CD14-positive monocyte (primary cell): ENCODE measurements around the gene EPS8L3. TPM values are rescaled to one million over a fixed set of nuclear protein-coding genes. Genes with fewer than 3 reads are reported as not detected.

Experiments used
- DNase-seq, 3 donors: peaks; one replicate each; pipeline ENCODE4 v3.0.0-alpha.2; 2011 to 2022
- H2AFZ ChIP-seq: 2 replicates; pipeline ENCODE4 v1.6.0; 2012; ENCODE audit warnings: mild to moderate bottlenecking, low read depth, low read length, inconsistent platforms; ENCODE audit not compliant: insufficient read depth, poor library complexity, severe bottlenecking
- H3K27ac ChIP-seq, 2 donors: 1 replicate in 1 of 2; 2 replicates in 1 of 2; pipeline ENCODE4 v1.5.1; 2012 to 2013; ENCODE audit warnings: low read length in 2 of 2, control low read depth in 1 of 2, inconsistent platforms in 1 of 2, low read depth in 1 of 2, mild to moderate bottlenecking in 1 of 2
- H3K27me3 ChIP-seq, 2 donors: one replicate each; pipeline versions ENCODE4 v1.6.0 to v1.6.1; 2011 to 2013; ENCODE audit warnings: low read length in 2 of 2; ENCODE audit not compliant: control insufficient read depth in 2 of 2, insufficient read depth in 2 of 2
- H3K36me3 ChIP-seq, 2 donors: replicated peaks in 1 of 2; 1 replicate in 1 of 2; 2 replicates in 1 of 2; pipeline versions ENCODE4 v1.5.1 to v1.6.1; 2012 to 2013; ENCODE audit warnings: low read length in 2 of 2, control low read depth in 1 of 2, inconsistent platforms in 1 of 2, mild to moderate bottlenecking in 1 of 2; ENCODE audit not compliant: insufficient read depth in 2 of 2, control insufficient read depth in 1 of 2
- H3K4me1 ChIP-seq, 2 donors: 1 replicate in 1 of 2; 2 replicates in 1 of 2; pipeline versions ENCODE4 v1.5.1 to v1.6.1; 2012 to 2013; ENCODE audit warnings: low read length in 2 of 2, control low read depth in 1 of 2, inconsistent platforms in 1 of 2, mild to moderate bottlenecking in 1 of 2, moderate library complexity in 1 of 2; ENCODE audit not compliant: insufficient read depth in 2 of 2, control insufficient read depth in 1 of 2
- H3K4me2 ChIP-seq: replicated peaks from 2 replicates; pipeline ENCODE3; 2012; ENCODE audit warnings: low read length, moderate library complexity, mild to moderate bottlenecking; ENCODE audit not compliant: poor library complexity, severe bottlenecking; ENCODE audit errors: extremely low read depth
- H3K4me3 ChIP-seq, 3 experiments: fragments of 200-600 bp in 1 of 3; sonication (generic) in 1 of 3; replicated peaks in 1 of 3; 1 replicate in 2 of 3; 2 replicates in 1 of 3; pipeline ENCODE4 v1.5.1; 2011 to 2013; ENCODE audit warnings: low read length in 3 of 3, mild to moderate bottlenecking in 3 of 3, control low read depth in 2 of 3, low read depth in 2 of 3, inconsistent platforms in 1 of 3, moderate library complexity in 1 of 3
- H3K79me2 ChIP-seq: 2 replicates; pipeline ENCODE4 v1.6.0; 2012; ENCODE audit warnings: mild to moderate bottlenecking, control low read depth, inconsistent platforms, low read length, moderate library complexity; ENCODE audit not compliant: insufficient read depth
- H3K9ac ChIP-seq: 2 replicates; pipeline ENCODE4 v1.6.0; 2017; ENCODE audit warnings: low read length, mild to moderate bottlenecking; ENCODE audit not compliant: insufficient read depth, poor library complexity, severe bottlenecking
- H3K9me3 ChIP-seq, 2 donors: replicated peaks in 1 of 2; 1 replicate in 1 of 2; 2 replicates in 1 of 2; pipeline versions ENCODE4 v1.5.1 to v1.6.1; 2012 to 2013; ENCODE audit warnings: low read length in 2 of 2, control low read depth in 1 of 2; ENCODE audit not compliant: control insufficient read depth in 1 of 2, insufficient read depth in 1 of 2
- H4K20me1 ChIP-seq: 2 replicates; pipeline ENCODE4 v1.6.0; 2012; ENCODE audit warnings: mild to moderate bottlenecking, low read length, control low read depth, moderate library complexity; ENCODE audit not compliant: insufficient read depth
- H3K27ac Mint-ChIP-seq, 7 donors: one replicate each; pipeline ENCODE4 v1.8.0; 2020; ENCODE audit warnings: mild to moderate bottlenecking in 7 of 7, mixed read lengths in 7 of 7, moderate library complexity in 6 of 7, inconsistent platforms in 2 of 7
- H3K27me3 Mint-ChIP-seq, 3 donors: one replicate each; pipeline ENCODE4 v1.8.0; 2021 to 2022; ENCODE audit warnings: low read depth in 3 of 3, mild to moderate bottlenecking in 3 of 3, mixed read lengths in 3 of 3, moderate library complexity in 3 of 3, inconsistent platforms in 1 of 3
- H3K36me3 Mint-ChIP-seq, 2 donors: one replicate each; pipeline ENCODE4 v1.8.0; 2020; ENCODE audit warnings: mixed read lengths in 2 of 2, inconsistent platforms in 1 of 2, mild to moderate bottlenecking in 1 of 2
- H3K4me1 Mint-ChIP-seq: one replicate; pipeline ENCODE4 v1.8.0; 2020; ENCODE audit warnings: mild to moderate bottlenecking, mixed read lengths
- H3K4me3 Mint-ChIP-seq, 2 donors: one replicate each; pipeline ENCODE4 v1.8.0; 2020; ENCODE audit warnings: mild to moderate bottlenecking in 2 of 2, mixed read lengths in 2 of 2, moderate library complexity in 1 of 2
- H3K9me3 Mint-ChIP-seq, 7 donors: one replicate each; pipeline ENCODE4 v1.8.0; 2020 to 2022; ENCODE audit warnings: mixed read lengths in 7 of 7, mild to moderate bottlenecking in 6 of 7, moderate library complexity in 6 of 7, inconsistent platforms in 2 of 7
- CTCF ChIP-seq: fragments of 200-600 bp; IDR thresholded peaks from one replicate; pipeline ENCODE4 v1.8.0; 2022; ENCODE audit warnings: antibody characterized with exemption, mild to moderate bottlenecking
- WGBS: methylation state at CpG from one replicate; pipeline ENCODE4 v1.1.5; 2013; ENCODE audit warnings: missing lambda C conversion rate; ENCODE audit not compliant: insufficient coverage; 5-methylcytosine and 5-hydroxymethylcytosine counted together
- intact Hi-C, 2 donors: fragments of 100-400 bp; cut with micrococcal nuclease; formaldehyde crosslinking; loops; one replicate each; pipeline versions ENCODE4 v1.15.0 to v1.15.1; 2023
- polyA plus RNA-seq, 3 donors: library from polyadenylated mRNA; depleted of rRNA in 1 of 3; unstranded in 2 of 3; stranded (reverse) in 1 of 3; fragments of 300-500 nt in 2 of 3; fragments of >200 nt in 1 of 3; fragmentation: Illumina TruSeq in 2 of 3; gene quantifications; 1 replicate in 2 of 3; 2 replicates in 1 of 3; pipeline ENCODE4 v1.2.3, GENCODE V29; 2012 to 2021

The EPS8L3 gene
- polyA plus RNA-seq, 3 donors = not detected

GRCh38 chr1:109721042-109721441 lies 42.7 kb downstream of the EPS8L3 start:
- no peak overlapping the region for H3K9ac ChIP-seq
- no peak overlapping the region for H3K4me2 ChIP-seq
- no peak overlapping the region for H3K4me3 Mint-ChIP-seq
- no peak overlapping the region for H3K27ac ChIP-seq
- no peaks in the 10 kb centered on the region for H3K27me3 ChIP-seq
- no peaks in the 10 kb centered on the region for H3K79me2 ChIP-seq
- H2AFZ ChIP-seq = no peak overlapping the region
- H3K27ac Mint-ChIP-seq = peak overlapping the region in 1 of 7 donors; percentile 11
- no peak overlapping the region for H3K4me3 ChIP-seq
- H3K9me3 Mint-ChIP-seq = peaks cover 0 to 5% (median 0%) of the 10 kb centered on the region in 7 donors
- H4K20me1 ChIP-seq = no peaks in the 10 kb centered on the region
- peaks cover 0 to 3% (median 2%) of the 10 kb centered on the region in 3 donors for H3K27me3 Mint-ChIP-seq
- no peaks in the 10 kb centered on the region for H3K4me1 ChIP-seq
- DNase-seq = peak in 1 of 3 donors; percentile 9
- no peaks in the 10 kb centered on the region for H3K36me3 ChIP-seq
- intact Hi-C loops = no loop called here
- TF ChIP-seq CTCF = no peak
- peaks cover 7% of the 10 kb centered on the region for H3K4me1 Mint-ChIP-seq
- 56% methylated on average over 3 of the region's 5 CpGs for WGBS
- H3K9me3 ChIP-seq = no peaks in the 10 kb centered on the region
- H3K36me3 Mint-ChIP-seq = no peaks in the 10 kb centered on the region

GRCh38 chr1:109719337-109719837 lies 44.3 kb downstream of the EPS8L3 start:
- H3K9me3 ChIP-seq = no peaks in the 10 kb centered on the region
- no peaks in the 10 kb centered on the region for H3K4me1 ChIP-seq
- Mint-ChIP-seq H3K4me1 (peaks cover 7% of the 10 kb centered on the region), H3K9me3 (peaks cover 0 to 2% (median 0%) of the 10 kb centered on the region in 7 donors), H3K36me3 (no peaks in the 10 kb centered on the region), H3K27me3 (peaks cover 0 to 3% (median 2%) of the 10 kb centered on the region in 3 donors), H3K4me3 (no peak overlapping the region), H3K27ac (no peak overlapping the region)
- H3K36me3 ChIP-seq = no peaks in the 10 kb centered on the region
- no peak overlapping the region for H3K27ac ChIP-seq
- DNase-seq = no peak
- H3K79me2 ChIP-seq = no peaks in the 10 kb centered on the region
- H2AFZ ChIP-seq = no peak overlapping the region
- WGBS = 20% methylated on average over 1 of the region's 5 CpGs
- intact Hi-C loops = no loop called here
- no peaks in the 10 kb centered on the region for H3K27me3 ChIP-seq
- no peak for TF ChIP-seq CTCF
- no peaks in the 10 kb centered on the region for H4K20me1 ChIP-seq
- H3K4me2 ChIP-seq = no peak overlapping the region
- no peak overlapping the region for H3K4me3 ChIP-seq
- H3K9ac ChIP-seq = no peak overlapping the region
